HepG2 (cell line): ENCODE results near the gene TMEM187. TPM values are rescaled to one million over a fixed set of nuclear protein-coding genes. Genes with fewer than 3 reads are reported as not detected.

Source experiments
- AGO2 ChIP-seq: fragments of 200-400 bp; formaldehyde crosslinking; optimal IDR thresholded peaks from 2 replicates; pipeline ENCODE3; 2017; ENCODE audit warnings: mild to moderate bottlenecking, low read depth, low read length, moderate library complexity
- BCL6 ChIP-seq: IDR thresholded peaks from 2 replicates; pipeline ENCODE4 v1.6.1; 2016; ENCODE audit warnings: missing genetic modification reagents, missing compliant biosample characterization
- CBX2 ChIP-seq, 2 experiments: fragments of 200-600 bp in 1 of 2; sonication (generic); formaldehyde crosslinking in 1 of 2; IDR thresholded peaks; 2 replicates each; pipeline versions ENCODE4 v1.7.0 to v1.8.1; 2018 to 2022; ENCODE audit warnings: low read depth in 2 of 2, low read length in 1 of 2, mild to moderate bottlenecking in 1 of 2, missing genetic modification reagents in 1 of 2
- FOXA1 ChIP-seq, 2 experiments: fragments of 450-650 bp in 1 of 2; sonication (generic) in 1 of 2; formaldehyde crosslinking in 1 of 2; IDR thresholded peaks; 2 replicates each; pipeline versions ENCODE4 v1.4.0 to v1.6.1; 2016 to 2020; ENCODE audit warnings: missing genetic modification reagents in 1 of 2
- HNRNPUL1 ChIP-seq: fragments of 200-400 bp; formaldehyde crosslinking; IDR thresholded peaks from 2 replicates; pipeline ENCODE4 v1.6.1; 2017; ENCODE audit warnings: low read depth, mild to moderate bottlenecking, low read length, moderate library complexity
- HOXA9 ChIP-seq: sonication (generic); formaldehyde crosslinking; IDR thresholded peaks from 2 replicates; pipeline ENCODE4 v1.8.1; 2022; ENCODE audit warnings: missing genetic modification reagents, mild to moderate bottlenecking, moderate library complexity, borderline replicate concordance
- MLLT10 ChIP-seq: sonication (generic); formaldehyde crosslinking; IDR thresholded peaks from 2 replicates; pipeline ENCODE4 v1.4.0; 2020; ENCODE audit warnings: missing genetic modification reagents
- NFKB2 ChIP-seq: sonication (generic); formaldehyde crosslinking; IDR thresholded peaks from 2 replicates; pipeline ENCODE4 v1.4.0; 2020; ENCODE audit warnings: missing genetic modification reagents, borderline replicate concordance
- PCBP1 ChIP-seq: fragments of 200-400 bp; formaldehyde crosslinking; IDR thresholded peaks from 2 replicates; pipeline ENCODE4 v1.6.1; 2017; ENCODE audit warnings: mild to moderate bottlenecking, low read depth, low read length, borderline replicate concordance
- TOPORS ChIP-seq: sonication (generic); formaldehyde crosslinking; IDR thresholded peaks from 2 replicates; pipeline ENCODE4 v1.8.0; 2023; ENCODE audit warnings: mild to moderate bottlenecking, missing genetic modification reagents
- ZFP36 ChIP-seq: fragments of 150-350 bp; IDR thresholded peaks from 2 replicates; pipeline ENCODE4 v1.6.1; 2018; ENCODE audit warnings: borderline replicate concordance, low read length, low read depth; ENCODE audit not compliant: partially characterized antibody
- ZNF121 ChIP-seq: sonication (generic); formaldehyde crosslinking; IDR thresholded peaks from 2 replicates; pipeline ENCODE4 v1.5.0; 2020; ENCODE audit warnings: mild to moderate bottlenecking, missing genetic modification reagents
- ZNF20 ChIP-seq: sonication (generic); formaldehyde crosslinking; IDR thresholded peaks from 2 replicates; pipeline ENCODE4 v1.4.0; 2020; ENCODE audit warnings: mild to moderate bottlenecking, moderate library complexity, missing genetic modification reagents
- ZNF326 ChIP-seq: sonication (generic); formaldehyde crosslinking; IDR thresholded peaks from 2 replicates; pipeline ENCODE4 v1.4.0; 2020; ENCODE audit warnings: missing genetic modification reagents, borderline replicate concordance
- ZNF430 ChIP-seq: sonication (generic); formaldehyde crosslinking; IDR thresholded peaks from 2 replicates; pipeline ENCODE4 v1.9.0; 2021; ENCODE audit warnings: mild to moderate bottlenecking, missing genetic modification reagents
- polyA plus RNA-seq, 8 experiments: library from polyadenylated mRNA; depleted of rRNA in 3 of 8; stranded (reverse) in 7 of 8; unstranded in 1 of 8; fragments of >200 nt; fragmentation: Illumina TruSeq in 4 of 8; extraction: Trizol in 4 of 8; gene quantifications; 2 replicates each; pipeline versions ENCODE4 v1.2.1 to v1.2.3, GENCODE V29; 2011 to 2016; ENCODE audit warnings: low read depth in 4 of 8, missing spikeins in 1 of 8, mixed read lengths in 1 of 8; ENCODE audit not compliant: insufficient read depth in 1 of 8
- total RNA-seq, 5 experiments: library from RNA; depleted of rRNA; stranded (reverse); fragments of >200 nt; fragmentation: Illumina TruSeq; extraction: Trizol; gene quantifications; 2 replicates each; pipeline ENCODE4 v1.2.3, GENCODE V29; 2016; ENCODE audit warnings: low read depth in 1 of 5
- TF ChIP-seq, protein P1 (sequence below): sonication (generic); formaldehyde crosslinking; IDR thresholded peaks from 2 replicates; pipeline ENCODE4 v1.8.0; 2022; ENCODE audit warnings: missing genetic modification reagents, mild to moderate bottlenecking, moderate library complexity, borderline replicate concordance
- TF ChIP-seq, protein P2 (sequence below), 2 experiments: sonication (generic) in 1 of 2; formaldehyde crosslinking in 1 of 2; IDR thresholded peaks; 2 replicates each; pipeline versions ENCODE4 v1.6.1 to v1.9.0; 2014 to 2022; ENCODE audit warnings: antibody characterized with exemption in 1 of 2, borderline replicate concordance in 1 of 2, inconsistent platforms in 1 of 2, low read depth in 1 of 2, missing genetic modification reagents in 1 of 2
- TF ChIP-seq, protein P3 (sequence below): sonication (generic); formaldehyde crosslinking; conservative IDR thresholded peaks from 2 replicates; pipeline ENCODE4 v1.4.0; 2020; ENCODE audit warnings: missing genetic modification reagents

The TMEM187 gene
- total and polyA plus RNA-seq, 2 of the 13 experiments (the other 11 are each of a cell fraction or from before 2014, with no cell fraction given) = 2.2 to 6.2 TPM

- TF ChIP-seq CBX2 (IDR thresholded peaks at IDR 0.05; ENCODE audit: low read depth, low read length) = no peak
- TF ChIP-seq CBX2 (CRISPR knock-in tag; IDR thresholded peaks at IDR 0.05; ENCODE audit: low read depth) = no peak
- no peak for TF ChIP-seq HNRNPUL1
- 0 out of 2 replicates have a peak, but pooled peaks have one; percentile 43 for TF ChIP-seq ZNF430
- peak; percentile 78 for TF ChIP-seq AGO2
- TF ChIP-seq NFKB2 (CRISPR knock-in tag) = no peak
- TF ChIP-seq ZFP36 = no peak
- no peak for TF ChIP-seq MLLT10 (CRISPR knock-in tag)
- TF ChIP-seq, protein P1, sequence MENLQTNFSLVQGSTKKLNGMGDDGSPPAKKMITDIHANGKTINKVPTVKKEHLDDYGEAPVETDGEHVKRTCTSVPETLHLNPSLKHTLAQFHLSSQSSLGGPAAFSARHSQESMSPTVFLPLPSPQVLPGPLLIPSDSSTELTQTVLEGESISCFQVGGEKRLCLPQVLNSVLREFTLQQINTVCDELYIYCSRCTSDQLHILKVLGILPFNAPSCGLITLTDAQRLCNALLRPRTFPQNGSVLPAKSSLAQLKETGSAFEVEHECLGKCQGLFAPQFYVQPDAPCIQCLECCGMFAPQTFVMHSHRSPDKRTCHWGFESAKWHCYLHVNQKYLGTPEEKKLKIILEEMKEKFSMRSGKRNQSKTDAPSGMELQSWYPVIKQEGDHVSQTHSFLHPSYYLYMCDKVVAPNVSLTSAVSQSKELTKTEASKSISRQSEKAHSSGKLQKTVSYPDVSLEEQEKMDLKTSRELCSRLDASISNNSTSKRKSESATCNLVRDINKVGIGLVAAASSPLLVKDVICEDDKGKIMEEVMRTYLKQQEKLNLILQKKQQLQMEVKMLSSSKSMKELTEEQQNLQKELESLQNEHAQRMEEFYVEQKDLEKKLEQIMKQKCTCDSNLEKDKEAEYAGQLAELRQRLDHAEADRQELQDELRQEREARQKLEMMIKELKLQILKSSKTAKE (CRISPR knock-in tag) = no peak
- no peak for TF ChIP-seq ZNF121
- no peak for TF ChIP-seq TOPORS (CRISPR knock-in tag)
- no peak for TF ChIP-seq BCL6 (CRISPR knock-in tag)
- TF ChIP-seq, protein P2, sequence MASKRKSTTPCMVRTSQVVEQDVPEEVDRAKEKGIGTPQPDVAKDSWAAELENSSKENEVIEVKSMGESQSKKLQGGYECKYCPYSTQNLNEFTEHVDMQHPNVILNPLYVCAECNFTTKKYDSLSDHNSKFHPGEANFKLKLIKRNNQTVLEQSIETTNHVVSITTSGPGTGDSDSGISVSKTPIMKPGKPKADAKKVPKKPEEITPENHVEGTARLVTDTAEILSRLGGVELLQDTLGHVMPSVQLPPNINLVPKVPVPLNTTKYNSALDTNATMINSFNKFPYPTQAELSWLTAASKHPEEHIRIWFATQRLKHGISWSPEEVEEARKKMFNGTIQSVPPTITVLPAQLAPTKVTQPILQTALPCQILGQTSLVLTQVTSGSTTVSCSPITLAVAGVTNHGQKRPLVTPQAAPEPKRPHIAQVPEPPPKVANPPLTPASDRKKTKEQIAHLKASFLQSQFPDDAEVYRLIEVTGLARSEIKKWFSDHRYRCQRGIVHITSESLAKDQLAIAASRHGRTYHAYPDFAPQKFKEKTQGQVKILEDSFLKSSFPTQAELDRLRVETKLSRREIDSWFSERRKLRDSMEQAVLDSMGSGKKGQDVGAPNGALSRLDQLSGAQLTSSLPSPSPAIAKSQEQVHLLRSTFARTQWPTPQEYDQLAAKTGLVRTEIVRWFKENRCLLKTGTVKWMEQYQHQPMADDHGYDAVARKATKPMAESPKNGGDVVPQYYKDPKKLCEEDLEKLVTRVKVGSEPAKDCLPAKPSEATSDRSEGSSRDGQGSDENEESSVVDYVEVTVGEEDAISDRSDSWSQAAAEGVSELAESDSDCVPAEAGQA (IDR thresholded peaks at IDR 0.05; ENCODE audit: low read depth) = no peak
- TF ChIP-seq, protein P2 (CRISPR knock-in tag; IDR thresholded peaks at IDR 0.05; ENCODE audit: borderline replicate concordance) = no peak
- TF ChIP-seq ZNF326 (CRISPR knock-in tag) = no peak
- no peak for TF ChIP-seq ZNF20 (CRISPR knock-in tag)
- no peak for TF ChIP-seq HOXA9 (CRISPR knock-in tag)
- TF ChIP-seq FOXA1 (IDR thresholded peaks at IDR 0.05) = no peak
- no peak for TF ChIP-seq FOXA1 (CRISPR knock-in tag; IDR thresholded peaks at IDR 0.05)
- no peak for TF ChIP-seq PCBP1
- TF ChIP-seq, protein P3, sequence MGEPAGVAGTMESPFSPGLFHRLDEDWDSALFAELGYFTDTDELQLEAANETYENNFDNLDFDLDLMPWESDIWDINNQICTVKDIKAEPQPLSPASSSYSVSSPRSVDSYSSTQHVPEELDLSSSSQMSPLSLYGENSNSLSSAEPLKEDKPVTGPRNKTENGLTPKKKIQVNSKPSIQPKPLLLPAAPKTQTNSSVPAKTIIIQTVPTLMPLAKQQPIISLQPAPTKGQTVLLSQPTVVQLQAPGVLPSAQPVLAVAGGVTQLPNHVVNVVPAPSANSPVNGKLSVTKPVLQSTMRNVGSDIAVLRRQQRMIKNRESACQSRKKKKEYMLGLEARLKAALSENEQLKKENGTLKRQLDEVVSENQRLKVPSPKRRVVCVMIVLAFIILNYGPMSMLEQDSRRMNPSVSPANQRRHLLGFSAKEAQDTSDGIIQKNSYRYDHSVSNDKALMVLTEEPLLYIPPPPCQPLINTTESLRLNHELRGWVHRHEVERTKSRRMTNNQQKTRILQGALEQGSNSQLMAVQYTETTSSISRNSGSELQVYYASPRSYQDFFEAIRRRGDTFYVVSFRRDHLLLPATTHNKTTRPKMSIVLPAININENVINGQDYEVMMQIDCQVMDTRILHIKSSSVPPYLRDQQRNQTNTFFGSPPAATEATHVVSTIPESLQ (CRISPR knock-in tag) = no peak
Observed at GRCh38 chrX:153947009-153947769, 25.4 kb upstream of the TMEM187 start (continued).
